ENCODE results near the gene MPV17L.
"Not testable (repeated sequence)": the region's sequence is repeated elsewhere in the genome, so short reads cannot be mapped to it uniquely, and the experiment has no call there.

The MPV17L gene

DNA sequence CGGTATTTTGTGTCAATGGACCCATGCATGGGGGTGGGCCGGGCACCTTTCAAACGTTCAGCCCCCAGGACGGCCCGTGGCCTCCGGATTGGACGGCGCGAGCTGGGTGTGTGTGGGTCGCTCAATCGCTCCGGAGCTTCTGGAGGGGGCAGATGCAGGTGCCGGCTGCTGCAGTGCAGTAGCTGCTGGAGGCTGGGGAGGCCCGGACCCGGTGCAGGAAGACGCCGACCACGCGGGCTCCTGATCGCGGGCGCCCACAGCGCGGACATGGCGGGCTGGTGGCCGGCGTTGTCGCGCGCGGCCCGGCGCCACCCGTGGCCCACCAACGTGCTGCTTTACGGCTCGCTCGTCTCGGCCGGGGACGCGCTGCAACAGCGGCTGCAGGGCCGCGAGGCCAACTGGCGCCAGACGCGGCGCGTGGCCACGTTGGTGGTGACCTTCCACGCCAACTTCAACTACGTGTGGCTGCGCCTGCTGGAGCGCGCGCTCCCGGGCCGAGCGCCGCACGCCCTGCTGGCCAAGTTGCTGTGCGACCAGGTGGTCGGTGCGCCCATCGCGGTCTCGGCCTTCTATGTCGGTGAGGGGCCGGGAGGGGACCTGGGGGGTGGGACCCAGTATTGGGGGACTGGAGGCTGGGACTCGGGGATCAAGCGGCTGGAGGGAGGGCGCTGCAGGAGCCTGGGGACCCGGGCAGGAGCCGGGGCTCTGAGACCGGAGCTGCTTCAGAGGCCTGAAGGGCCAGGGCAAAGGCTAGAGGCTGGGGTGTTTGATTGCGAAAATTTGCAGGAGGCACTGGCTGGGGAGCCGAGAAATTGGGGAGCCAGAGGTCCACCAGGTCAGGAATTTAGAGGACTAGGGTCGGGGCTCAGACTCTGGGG is at the start of gene MPV17L:
MPV17L (plus strand) TSS at position 124 of the 878 bp plus-strand sequence; CDS start at position 268, 144 bp downstream.
- peak; percentile 21 for DNase-seq

DNA sequence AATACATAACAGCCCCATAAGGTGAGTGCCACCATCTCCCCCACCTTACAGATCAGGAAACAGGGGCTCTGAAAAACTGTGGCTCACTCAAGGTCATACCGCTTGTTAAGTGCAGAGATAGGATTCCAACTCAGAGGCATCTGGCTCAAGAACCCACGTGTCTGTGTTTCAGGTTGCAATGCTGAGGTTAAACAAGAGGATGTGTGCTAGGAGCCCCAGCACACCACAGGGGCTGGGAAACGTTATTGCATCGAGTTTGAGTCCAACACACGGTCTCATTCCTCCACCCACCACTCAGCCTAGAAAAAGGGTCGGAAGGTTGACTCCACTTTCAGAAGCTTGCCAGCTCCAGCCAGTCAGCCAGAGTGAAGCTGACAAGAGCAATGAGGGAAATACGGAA is 46.8 kb upstream of the MPV17L start:
- not testable (repeated sequence) for DNase-seq

DNA sequence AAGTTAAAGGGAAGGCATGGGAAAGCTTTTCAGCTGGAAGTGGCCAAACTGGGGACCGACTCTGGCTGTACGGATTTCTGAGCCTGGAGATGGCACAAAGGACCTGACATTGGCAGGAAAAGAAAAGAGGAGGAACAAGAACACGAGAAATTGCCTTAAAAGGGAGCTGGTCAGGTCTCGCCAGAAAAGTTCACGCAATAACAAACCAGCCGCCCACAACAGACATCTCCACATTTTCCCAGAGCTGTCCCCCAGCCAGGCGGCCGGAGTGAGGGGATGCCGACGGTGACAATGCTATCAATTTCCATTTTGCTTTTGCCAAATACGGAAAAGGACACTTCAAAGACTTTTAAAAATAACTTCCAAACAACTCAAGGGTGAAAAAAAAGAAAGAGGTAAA is 44.3 kb upstream of the MPV17L start:
- DNase-seq = not testable (repeated sequence)

DNA sequence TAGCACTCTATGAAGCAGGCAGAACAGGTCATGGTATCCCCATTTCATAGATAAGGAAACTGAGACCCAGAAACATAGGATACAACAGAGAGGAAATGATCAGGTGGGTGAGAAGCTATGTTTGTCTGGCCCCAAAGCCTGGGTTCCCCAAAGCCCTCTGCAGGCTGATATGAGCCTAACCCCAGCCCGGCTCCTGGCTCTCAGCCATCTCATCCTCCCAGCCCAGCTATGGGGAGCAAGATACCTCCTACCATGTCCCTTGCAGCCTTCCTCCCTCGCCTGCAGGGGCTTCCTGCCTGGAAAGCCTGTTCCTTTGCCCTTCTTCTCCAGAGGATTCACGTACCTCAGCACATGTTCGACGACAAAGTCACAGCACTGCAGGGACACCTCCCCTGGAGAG is 43.8 kb upstream of the MPV17L start:
- DNase-seq = not testable (repeated sequence)

DNA sequence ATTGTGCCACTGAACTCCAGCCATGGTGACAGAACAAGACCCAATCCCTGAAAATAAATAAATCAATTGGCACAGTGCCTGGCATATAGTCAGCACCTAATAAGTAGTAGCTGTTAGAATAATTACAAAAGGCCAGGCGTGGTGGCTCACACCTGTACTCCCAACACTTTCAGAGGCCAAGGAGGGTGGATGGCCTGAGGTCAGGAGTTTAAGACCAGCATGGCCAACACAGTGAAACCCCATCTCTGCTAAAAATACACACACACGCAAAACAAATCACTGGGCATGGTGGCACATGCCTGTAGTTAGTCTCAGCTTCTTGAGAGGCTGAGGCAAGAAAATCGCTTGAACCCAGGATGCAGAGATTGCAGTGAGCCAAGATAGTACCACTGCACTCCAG is 42.7 kb upstream of the MPV17L start:
- not testable (repeated sequence) for DNase-seq

DNA sequence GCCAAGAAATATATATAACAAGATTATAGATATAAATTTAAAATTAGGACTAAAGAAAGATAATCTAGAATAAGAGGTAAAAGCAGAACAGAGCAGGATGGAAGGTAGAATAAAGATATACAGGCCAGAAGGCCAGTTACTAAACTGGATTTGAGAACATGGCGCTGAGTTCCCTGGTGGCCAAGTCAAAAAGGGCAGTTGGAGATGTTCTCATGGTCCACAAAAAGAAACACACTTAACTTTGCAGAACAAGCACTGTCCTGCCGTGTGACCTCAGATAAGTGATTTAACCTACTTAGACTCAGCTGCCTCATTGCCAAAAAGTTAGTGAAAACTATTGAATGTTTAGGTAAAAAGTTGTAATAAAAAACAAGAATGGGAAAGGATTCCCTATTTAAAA is 40.7 kb upstream of the MPV17L start:
- DNase-seq = not testable (repeated sequence)

DNA sequence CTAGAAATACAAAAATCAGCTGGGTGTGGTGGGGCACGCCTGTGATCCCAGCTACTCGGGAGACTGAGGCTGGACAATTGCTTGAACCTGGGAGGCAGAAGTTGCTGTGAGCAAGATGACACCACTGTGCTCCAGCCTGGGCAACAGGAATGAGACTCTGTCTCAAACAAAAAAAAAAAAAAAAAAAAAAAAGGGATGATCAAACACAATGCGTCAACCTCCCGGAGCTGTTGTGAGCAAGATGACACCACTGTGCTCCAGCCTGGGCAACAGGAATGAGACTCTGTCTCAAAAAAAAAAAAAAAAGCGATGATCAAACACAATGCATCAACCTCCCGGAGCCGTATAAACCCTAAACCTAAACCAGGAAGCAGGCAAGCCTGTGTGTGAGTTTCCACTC is 38.1 kb upstream of the MPV17L start:
- DNase-seq = not testable (repeated sequence)

DNA sequence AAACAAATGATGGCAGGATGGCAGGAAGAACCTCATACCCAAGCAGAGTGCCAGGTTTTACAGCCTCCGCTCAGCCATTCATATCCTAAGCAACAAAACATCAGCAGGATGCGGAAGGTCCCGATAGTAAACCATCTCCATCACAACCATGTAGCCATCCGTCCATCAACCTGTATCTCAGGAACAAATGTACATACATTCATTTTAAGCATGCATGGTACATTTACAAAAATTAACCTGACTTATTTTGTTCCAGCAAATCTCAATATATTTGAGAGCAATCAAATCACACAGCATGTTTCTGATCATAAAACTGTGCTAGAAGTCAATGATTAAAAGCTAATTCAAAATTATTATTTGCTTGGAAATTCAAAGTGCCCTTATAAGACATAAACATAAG is 17.4 kb upstream of the MPV17L start, which contains the start of gene NPIPA5:
NPIPA5 (minus strand) TSS at position 101 of the 400 bp plus-strand sequence; CDS start at position 101, 0 bp downstream.
- DNase-seq = not testable (repeated sequence)

DNA sequence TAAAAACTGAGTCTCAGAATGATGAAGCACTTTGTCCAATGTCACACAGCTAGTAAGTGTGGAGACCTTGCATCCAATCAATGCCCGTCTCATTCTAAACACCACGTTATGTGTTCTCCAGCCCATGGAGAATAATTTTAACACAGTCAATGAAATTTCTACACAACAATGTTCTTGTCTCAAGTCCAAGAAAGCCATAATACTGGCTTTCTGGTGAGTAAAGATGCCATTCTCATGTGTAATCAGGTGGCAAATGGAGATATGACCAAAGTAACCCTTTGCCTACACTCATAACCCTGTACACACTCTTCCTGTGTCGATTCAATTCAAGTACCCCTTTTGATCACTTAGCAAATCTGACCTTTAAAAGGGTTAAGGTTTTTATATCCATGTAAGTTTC is 12.7 kb upstream of the MPV17L start:
- not testable (repeated sequence) for DNase-seq

DNA sequence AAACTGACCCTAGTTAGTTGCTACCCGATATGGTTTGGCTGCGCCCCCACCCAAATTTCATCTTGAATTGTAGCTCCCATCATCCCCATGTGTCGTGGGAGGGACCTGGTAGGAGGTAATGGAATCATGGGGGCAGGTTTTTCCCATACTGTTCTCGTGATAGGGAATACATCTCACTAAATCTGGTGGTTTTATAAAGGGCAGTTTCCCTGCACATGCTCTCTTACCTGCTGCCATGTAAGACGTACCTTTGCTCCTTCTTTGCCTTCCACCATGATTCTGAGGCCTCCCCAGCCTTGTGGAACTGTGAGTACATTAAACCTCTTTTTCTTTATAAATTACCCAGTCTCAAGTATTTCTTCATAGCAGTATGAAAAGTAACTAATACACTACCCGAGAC is 7.5 kb upstream of the MPV17L start:
- not testable (repeated sequence) for DNase-seq

DNA sequence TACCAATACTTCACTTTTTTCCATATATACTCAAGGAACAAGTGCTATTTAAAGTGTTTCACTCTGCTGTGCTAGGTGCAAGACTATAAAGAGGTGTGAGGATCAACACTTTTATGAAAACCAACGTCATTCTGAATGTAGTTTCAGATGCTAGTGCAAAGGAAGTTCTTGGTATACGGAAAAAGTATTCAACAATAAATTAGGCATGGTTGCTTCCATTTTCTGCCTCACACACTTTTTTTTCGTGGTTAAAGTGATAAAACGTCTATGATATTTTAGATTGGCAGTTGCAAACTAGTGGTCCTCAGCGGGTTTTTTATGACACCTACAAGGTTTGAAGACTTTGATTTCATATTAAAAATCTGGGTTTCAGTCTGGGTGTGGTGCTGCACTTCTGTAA is 5.6 kb upstream of the MPV17L start:
- DNase-seq = not testable (repeated sequence)

DNA sequence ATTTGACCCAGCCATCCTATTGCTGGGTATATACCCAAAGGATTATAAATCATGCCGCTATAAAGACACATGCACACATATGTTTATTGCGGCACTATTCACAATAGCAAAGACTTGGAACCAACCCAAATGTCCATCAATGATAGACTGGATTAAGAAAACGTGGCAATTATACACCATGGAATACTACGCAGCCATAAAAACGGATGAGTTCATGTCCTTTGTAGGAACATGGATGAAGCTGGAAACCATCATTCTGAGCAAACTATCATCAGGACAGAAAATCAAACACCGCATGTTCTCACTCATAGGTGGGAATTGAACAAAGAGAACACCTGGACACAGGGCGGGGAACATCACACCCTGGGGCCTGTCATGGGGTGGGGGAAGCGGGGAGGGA is 2.5 kb upstream of the MPV17L start:
- not testable (repeated sequence) for DNase-seq

DNA sequence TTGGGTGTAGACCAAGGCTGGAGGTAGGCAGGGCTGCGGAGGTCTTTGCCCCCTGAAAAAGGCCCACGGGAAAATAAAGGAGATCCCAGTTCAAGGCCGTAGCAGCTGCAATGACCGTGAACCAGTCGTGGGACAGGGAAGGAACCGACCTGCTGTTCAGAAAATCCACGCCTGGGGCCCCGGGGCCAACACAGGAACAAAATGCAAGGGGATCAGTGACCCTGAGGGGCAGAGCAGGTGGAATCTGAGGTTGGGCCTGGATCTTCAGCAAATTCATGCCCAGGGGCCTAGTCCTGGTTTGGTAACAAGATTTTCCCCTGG is 915 bp downstream of the MPV17L start:
- DNase-seq = not testable (repeated sequence)

DNA sequence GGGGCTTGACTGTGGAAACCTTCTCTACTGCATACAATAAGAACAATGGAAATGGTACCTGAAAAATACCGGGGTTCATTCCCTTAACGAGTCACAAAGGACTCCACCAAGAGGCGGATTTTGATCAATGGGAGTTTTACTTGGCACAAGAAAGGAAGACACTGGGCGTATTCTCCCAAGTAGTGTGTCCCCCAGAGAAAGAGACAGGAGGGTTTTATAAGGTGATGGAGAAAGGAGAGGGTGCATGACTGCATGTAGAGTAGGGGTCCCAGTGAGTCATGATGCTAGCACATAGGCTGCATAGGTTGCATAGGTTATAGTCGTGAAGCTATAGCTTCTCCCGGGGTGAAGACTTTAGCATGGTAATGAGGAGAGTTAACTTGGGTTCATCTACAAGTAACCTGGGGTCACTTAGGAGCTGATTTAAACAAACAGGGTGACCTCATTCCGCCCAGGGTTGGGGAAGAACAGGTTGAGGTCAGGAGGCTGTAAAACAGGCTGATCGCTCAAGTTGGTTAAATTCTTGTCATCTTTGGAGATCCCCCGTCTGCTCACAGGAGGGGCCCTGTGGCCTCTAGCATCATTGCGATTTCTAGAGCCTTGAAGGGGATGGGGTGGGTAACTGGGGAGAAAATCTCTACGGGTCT is 1.5 kb downstream of the MPV17L start:
- no peak for DNase-seq

DNA sequence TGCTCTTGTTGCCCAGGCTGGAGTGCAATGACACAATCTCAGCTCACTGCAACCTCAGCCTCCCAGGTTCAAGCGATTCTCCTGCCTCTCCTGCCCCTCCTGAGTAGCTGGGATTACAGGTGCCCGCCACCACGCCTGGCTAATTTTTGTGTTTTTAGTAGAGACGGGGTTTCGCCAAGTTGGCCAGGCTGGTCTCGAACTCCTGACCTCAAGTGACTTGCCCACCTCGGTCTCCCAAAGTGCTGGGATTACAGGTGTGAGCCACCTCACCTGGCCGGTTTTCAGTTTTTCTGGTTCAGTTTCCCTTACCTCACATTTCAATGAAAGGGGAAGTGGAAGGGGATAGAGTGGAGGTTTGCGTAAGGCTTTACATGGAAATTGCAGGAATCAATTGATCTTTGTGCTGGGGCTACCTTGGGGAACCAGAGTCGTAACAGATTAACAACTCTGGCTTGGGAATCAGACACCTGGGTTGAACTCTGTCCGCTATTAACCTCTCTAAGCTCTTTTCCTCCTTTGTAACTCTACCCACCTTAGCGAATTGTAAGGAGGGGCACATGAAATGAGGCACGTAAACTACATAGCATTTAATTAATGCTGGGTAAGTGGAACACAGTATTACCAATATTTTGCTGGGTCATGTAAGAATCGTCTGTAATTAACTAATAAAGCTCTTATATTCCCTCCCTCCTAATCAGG is 3.2 kb downstream of the MPV17L start:
- no peak for DNase-seq

DNA sequence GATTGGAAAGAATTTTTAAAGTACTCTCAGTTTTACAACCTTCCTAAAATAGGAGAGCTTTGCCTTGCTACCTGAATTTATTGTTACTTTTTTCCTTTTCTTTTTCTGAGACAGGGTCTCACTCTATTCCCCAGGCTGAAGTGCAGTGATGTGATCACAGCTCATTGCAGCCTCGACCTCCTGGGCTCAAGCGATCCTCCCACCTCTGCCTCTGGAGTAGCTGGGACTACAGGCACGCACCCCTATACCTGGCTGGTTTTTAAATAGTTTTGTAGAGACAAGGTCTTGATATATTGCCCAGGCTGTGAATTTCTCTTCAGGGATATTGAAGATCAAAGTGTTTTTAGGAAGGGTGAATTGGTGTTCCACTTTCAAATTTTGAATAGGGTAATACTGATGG is 3.8 kb downstream of the MPV17L start:
- no peak for DNase-seq

DNA sequence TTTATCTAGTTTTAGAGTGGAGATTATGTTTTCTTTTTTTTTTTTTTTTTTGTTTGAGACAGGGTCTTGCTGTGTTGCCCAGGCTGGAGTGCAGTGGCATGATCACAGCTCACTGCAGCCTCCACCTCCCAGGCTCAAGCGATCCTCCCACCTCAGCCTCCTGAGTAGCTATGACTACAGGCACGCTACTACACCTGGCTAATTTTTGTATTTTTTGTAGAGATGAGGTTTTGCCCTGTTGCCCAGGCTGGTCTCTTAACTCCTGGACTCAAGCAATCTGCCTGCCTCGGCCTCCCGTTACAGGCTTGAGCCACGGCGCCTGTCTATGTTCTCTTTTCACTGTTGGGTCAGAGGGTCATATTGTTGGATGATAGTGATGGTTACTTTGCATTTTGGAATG is 4.8 kb downstream of the MPV17L start:
- not testable (repeated sequence) for DNase-seq

DNA sequence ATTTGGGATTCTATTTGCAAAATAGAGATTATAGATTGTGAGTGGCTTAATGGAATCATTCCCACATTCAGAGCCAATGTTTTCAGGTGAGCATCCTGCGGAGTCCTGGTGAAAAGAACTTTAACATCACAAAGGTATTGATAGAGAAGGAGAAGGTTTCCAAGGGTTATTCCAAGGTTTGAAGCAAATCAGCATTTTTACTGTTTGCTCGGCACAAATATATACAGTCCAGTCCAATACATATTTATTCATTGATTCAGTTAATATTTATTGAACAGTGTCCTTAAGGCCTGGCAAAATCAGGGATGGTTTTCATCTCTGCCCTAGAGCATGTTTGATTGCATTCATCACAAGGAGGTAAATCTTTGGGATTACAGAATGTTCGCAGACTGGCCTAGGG is 6.4 kb downstream of the MPV17L start:
- no peak for DNase-seq

DNA sequence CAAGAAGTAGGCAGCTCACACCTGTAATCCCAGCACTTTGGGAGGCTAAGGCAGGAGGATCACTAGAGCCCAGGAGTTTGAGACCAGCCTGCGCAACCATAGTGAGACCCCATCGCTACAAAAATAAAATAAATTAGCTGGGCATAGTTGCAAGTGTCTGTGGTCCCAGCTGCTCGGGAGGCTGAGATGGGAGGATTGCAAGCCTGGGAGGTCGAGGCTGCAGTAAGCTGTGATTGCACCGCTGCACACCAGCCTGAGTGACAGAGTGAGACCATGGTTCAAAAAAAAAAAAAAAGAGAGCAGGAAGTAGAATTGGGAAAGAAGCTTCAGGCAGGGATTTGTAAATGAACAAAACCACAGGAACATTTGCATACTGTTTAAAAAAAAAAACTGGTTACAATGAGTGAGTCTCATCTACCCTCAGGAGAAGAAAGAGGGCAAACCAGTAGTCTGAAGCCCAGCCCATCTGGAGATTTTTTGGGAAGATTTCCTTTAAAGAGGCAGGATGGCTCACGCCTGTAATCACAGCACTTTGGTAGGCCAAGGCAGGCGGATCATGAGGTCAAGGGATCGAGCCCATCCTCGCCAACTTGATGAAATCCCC is 7.9 kb downstream of the MPV17L start:
- DNase-seq = peak; percentile 94

DNA sequence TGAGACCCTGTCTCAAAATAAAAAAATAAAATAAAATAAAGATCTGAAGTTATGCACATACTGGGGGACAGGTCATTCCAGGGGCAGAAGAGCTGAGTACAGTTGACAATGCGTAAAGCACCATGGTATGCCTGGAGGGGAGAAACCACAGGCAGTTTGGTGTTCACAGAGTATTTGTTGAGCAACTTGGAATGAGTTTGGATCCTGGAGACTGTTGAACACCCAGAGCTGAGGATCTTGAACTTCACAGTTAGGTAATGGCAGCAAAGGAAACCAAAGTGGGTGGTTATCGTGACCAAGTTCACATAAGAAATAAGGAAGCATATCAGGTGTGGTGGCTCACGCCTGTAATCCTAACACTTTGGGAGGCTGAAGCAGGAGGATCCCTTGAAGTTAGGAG is 8.5 kb downstream of the MPV17L start:
- peak; percentile 66 for DNase-seq

DNA sequence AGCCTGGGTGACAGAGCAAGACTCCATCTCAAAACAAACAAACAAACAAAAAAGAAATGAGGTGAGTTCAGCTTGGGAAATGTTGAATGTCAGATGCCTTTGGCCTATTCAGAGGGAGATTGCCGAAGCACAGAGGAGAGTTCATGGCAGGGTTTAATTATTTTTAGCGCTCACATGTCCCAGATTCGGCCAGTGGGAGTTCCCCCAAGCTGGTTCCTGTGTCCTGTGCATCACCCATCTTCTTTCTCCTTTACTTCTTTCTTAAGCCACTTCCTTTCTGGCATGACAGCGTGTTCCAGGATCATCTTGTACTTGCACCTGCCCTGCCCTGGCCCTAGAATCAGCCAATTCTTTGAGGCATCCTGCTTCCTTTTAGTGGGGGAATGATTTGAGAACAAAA is 9.2 kb downstream of the MPV17L start:
- peak; percentile 93 for DNase-seq

DNA sequence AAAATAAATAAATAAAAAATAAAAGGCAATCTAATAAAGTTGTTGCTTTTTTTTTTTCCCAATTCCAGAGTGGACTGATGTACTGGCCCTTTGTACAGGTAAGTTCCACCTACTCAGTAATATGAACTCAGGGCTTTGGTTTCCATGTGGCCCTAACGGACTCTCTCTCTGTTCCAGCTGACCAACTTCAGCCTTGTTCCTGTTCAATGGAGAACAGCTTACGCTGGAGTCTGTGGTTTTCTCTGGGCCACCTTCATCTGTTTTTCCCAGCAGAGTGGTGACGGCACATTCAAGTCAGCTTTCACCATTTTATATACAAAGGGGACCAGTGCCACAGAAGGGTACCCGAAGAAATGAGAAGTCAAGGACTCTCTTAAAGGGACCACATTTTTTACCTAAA is 12.2 kb downstream of the MPV17L start:
- not testable (repeated sequence) for DNase-seq

DNA sequence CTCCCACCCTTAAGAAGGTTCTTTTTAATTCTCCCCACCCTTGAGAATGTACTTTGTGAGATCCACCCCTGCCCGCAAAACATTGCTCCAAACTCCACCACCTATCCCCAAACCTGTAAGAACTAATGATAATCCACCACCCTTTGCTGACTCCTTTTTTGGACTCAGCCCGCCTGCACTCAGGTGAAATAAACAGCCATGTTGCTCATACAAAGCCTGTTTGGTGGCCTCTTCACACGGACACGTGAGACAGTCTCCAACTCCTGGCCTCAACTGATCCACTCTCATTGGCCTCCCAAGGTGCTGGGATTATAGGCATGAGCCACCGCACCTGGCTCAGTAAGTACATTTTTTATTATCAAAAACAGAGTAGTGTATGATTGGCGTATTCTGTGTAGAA is 13.9 kb downstream of the MPV17L start:
- not testable (repeated sequence) for DNase-seq
